Prostate gland (tissue), 2 donors: Measurements from ENCODE around the gene CTNNAL1.

Experiments used
- CTCF ChIP-seq, 4 experiments: fragments of 200-600 bp in 2 of 4; fragments of 450-650 bp in 2 of 4; sonication (generic) in 2 of 4; IDR thresholded peaks; 1 replicate in 3 of 4; 2 replicates in 1 of 4; pipeline ENCODE4 v1.5.1; 2016 to 2019; ENCODE audit warnings: antibody characterized with exemption in 4 of 4, mild to moderate bottlenecking in 2 of 4, moderate library complexity in 2 of 4
- POLR2A ChIP-seq: fragments of 450-650 bp; IDR thresholded peaks from one replicate; pipeline ENCODE4 v1.6.1; 2016; ENCODE audit warnings: antibody characterized with exemption, mild to moderate bottlenecking
- POLR2AphosphoS5 ChIP-seq: sonication (generic); formaldehyde crosslinking; IDR thresholded peaks from one replicate; pipeline ENCODE4 v1.6.1; 2017; ENCODE audit warnings: antibody characterized with exemption

GRCh38 chr9:108978205-108978604 lies 35.1 kb downstream of the CTNNAL1 start:
- TF ChIP-seq CTCF (IDR thresholded peaks at IDR 0.05) (no peak), POLR2A (no peak), POLR2AphosphoS5 (no peak)
